Germinal center (tissue), 1 donor: ENCODE data around the gene ARHGAP25.

Experiments
- DNase-seq: peaks from one replicate; pipeline ENCODE4 v3.0.0; 2012; ENCODE audit warnings: mixed read lengths, low spot score

The ARHGAP25 gene

GRCh38 chr2:68834737-68835376, 100.2 kb downstream of the ARHGAP25 start:
- peak; percentile 27 for DNase-seq

DNA sequence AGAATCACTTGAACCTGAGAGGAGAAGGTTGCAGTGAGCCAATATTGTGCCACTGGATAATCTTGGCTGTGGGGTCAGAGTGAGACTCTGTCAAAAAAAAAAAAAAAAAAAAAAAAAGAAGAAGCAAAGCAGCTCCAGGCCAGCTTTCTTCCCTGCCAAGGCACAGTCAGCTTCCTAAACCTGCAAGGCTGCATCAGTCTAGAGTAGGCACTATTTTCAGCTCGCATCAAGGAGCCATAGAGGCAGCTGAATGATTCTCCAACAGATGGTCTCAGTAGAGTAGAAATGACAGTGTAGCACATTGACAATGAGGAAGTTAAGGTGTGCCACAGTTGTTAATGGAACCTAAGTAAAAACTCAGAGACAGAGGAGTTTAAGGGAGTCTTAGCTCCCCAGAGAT, 101.0 kb downstream of the ARHGAP25 start:
- DNase-seq = peak; percentile 51

DNA sequence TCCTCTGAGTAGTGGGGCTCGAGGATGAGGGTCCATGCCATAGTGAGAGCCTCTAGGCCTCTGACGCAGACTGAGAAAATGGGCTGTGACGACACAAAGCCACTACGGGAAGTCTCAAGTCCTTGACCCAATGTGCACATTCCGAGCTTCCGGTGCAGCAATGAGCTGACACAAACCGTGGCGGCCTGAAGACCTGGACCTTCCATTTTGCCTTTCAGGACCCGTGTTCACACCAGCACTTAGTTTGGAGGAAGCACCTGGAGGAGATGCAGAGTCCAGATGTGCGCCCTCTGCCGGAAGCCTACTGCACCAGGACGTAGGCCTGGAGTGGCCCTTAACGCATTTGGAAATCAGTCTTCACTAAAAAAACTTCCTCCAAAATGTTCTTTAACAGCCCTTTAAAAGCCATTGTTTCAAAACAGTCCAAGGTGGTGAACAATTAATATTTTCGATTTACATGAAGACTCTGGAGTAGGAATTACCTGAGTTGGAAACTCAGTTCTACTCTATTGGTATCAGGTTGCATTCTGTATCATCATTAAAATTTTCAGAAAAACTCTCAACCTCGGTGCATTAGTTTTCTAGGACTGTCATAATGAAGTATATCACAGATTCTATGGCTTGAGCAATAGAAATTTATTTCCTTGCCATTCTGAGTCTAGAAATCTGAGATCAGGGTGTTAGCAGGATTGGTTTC, 102.7 kb downstream of the ARHGAP25 start:
- DNase-seq = peak; percentile 66

- no peak for DNase-seq
Observed at GRCh38 chr2:68837861-68838341, 103.3 kb downstream of the ARHGAP25 start.

- DNase-seq = no peak
Observed at GRCh38 chr2:68838641-68839040, 104.0 kb downstream of the ARHGAP25 start.

- DNase-seq = no peak
Observed at GRCh38 chr2:68839260-68839833, 104.7 kb downstream of the ARHGAP25 start.

DNA sequence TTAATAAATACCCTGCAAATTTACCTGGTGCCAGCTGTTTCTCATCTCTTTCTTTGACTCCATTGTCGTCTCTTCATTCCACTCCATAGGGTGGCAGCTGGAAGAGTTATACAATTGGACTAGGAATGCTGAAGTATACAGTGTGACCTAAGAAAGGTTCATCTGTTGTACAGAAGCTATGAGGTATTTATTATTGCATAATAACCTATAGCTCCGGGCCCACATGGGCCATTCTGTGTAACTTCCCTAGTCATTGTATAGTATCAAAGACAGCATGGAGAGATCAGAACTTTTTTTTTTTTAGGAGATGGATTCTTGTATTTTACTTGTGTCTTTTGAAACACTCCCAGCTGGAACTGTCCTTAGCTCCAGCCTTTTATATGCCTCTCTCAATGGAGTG, 110.4 kb downstream of the ARHGAP25 start:
- DNase-seq = no peak

- DNase-seq = no peak
Observed at GRCh38 chr2:68846091-68846490, 111.5 kb downstream of the ARHGAP25 start.

- no peak for DNase-seq
Observed at GRCh38 chr2:68847751-68848150, 113.1 kb downstream of the ARHGAP25 start.

- no peak for DNase-seq
Observed at GRCh38 chr2:68849579-68850030, 115.0 kb downstream of the ARHGAP25 start.

GRCh38 chr2:68850524-68850923, 115.9 kb downstream of the ARHGAP25 start:
- no peak for DNase-seq

GRCh38 chr2:68853035-68853434, 118.4 kb downstream of the ARHGAP25 start:
- DNase-seq = no peak

GRCh38 chr2:68853915-68854314, 119.3 kb downstream of the ARHGAP25 start:
- DNase-seq = no peak

- DNase-seq = no peak
Observed at GRCh38 chr2:68854476-68854875, 119.9 kb downstream of the ARHGAP25 start.

GRCh38 chr2:68855550-68855949, 120.9 kb downstream of the ARHGAP25 start:
- DNase-seq = no peak

DNA sequence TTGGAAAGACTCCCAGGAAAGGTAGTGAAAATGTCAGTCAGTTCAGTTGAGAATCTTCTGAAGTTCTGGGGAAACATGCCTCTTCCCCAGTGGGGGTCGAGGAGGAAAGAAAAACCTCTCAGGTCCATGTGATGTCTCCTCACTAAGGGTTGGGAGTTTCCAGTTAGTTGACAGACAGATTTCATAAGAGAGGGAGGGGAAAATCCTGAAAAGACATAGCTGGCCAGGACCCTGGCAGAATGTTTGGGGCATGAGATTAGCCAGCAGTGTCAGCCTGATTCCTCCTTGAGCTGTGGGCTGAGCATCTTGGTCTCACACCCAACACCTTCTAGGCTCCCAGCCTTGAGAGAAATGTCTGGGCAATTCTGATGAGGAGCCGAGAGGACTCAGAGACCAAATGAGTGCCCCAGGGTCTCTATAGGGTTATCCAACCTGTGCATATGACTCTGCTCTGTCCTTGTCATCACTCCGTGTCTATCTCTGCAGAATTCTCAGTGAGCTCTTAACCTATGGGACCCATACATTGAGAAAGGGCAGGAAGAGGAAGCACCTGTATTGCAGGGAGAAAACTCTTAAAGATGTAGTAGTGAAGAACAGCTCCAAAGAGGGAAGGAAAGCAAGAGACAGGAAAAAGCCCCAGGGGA, 122.7 kb downstream of the ARHGAP25 start:
- no peak for DNase-seq

GRCh38 chr2:68857855-68858456, 123.3 kb downstream of the ARHGAP25 start:
- DNase-seq = peak; percentile 36

DNA sequence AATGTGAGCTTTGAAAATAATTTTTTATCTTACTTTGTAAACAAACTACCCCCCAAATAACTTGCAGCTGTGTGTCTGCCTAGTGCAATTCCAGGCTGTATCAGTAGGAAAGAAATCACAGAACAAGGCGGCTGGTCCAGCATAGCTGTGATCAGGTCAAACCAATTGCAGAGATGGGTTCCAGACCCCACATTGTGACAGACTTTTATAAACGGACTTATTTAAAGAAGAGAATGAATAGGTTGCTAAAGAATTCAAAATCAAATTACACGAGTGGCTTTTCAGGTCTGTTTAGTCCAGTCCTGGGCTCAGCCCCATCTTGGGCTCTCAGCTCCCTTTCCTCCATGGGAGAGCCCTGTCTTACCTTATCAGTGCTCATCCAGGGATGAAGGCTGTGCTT, 125.5 kb downstream of the ARHGAP25 start:
- no peak for DNase-seq

DNA sequence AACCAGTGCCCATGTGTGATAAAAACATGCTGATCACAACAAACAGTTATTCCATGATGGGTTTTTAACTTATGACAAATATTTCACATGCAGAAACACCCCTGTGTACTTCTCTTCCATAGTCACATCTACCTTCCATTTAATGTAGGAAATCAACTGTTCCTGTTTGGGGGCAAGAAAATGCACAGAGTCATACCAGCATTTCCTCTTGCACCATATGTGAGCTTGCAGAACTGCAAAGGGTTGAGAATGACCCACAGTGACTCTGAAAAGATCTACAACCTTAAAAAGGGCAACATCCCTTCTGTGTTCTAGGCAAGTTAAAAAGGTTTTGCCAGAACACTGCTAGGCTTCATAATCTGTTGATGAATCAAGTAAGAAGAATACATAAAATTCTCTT, 126.7 kb downstream of the ARHGAP25 start:
- DNase-seq = no peak

GRCh38 chr2:68862889-68863288, 128.3 kb downstream of the ARHGAP25 start:
- no peak for DNase-seq

GRCh38 chr2:68863996-68864395, 129.4 kb downstream of the ARHGAP25 start:
- no peak for DNase-seq

DNA sequence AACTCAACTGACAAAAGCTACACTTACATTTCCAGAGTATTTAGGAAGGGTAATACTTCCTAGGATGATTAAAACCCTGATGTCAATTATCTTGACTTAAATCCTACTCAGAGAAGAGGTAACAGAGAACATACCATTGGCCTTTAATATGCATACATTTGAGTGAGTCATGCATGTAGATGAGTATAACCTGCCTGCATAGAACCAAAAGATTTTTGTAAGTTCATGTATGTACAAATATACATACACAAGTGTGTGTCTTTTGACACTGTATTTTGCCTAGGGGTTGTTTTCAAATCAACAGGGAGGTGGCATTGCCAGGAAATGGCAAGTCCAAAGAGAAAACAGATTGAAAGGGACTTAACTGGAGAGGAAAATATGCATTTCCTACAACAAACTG, 130.5 kb downstream of the ARHGAP25 start:
- no peak for DNase-seq
